Hepatic stellate cell (primary cell): ENCODE measurements around the gene ADSL.

Source experiments
- DNase-seq: peaks from one replicate; pipeline ENCODE4 v3.0.0; 2011; ENCODE audit warnings: low spot score

The ADSL gene

GRCh38 chr22:40328546-40329456, 17.5 kb upstream of the ADSL start:
- DNase-seq = no peak

GRCh38 chr22:40329466-40329865, 16.8 kb upstream of the ADSL start:
- DNase-seq = no peak

- no peak for DNase-seq
Measured at GRCh38 chr22:40330086-40330485, 16.2 kb upstream of the ADSL start.

- no peak for DNase-seq
Measured at GRCh38 chr22:40330615-40331014, 15.7 kb upstream of the ADSL start.

- DNase-seq = no peak
Measured at GRCh38 chr22:40331706-40332105, 14.6 kb upstream of the ADSL start.

- DNase-seq = no peak
Measured at GRCh38 chr22:40332319-40332781, 13.9 kb upstream of the ADSL start.

- no peak for DNase-seq
Measured at GRCh38 chr22:40334060-40334459, 12.2 kb upstream of the ADSL start.

GRCh38 chr22:40334899-40335298, 11.4 kb upstream of the ADSL start:
- no peak for DNase-seq

- no peak for DNase-seq
Measured at GRCh38 chr22:40335358-40335757, 10.9 kb upstream of the ADSL start.

- DNase-seq = no peak
Measured at GRCh38 chr22:40340044-40340443, 6.3 kb upstream of the ADSL start.

- no peak for DNase-seq
Measured at GRCh38 chr22:40341604-40342003, 4.7 kb upstream of the ADSL start.

- DNase-seq = no peak
Measured at GRCh38 chr22:40342521-40342920, 3.8 kb upstream of the ADSL start.

- DNase-seq = no peak
Measured at GRCh38 chr22:40345271-40345670, 1.0 kb upstream of the ADSL start.

GRCh38 chr22:40345815-40346184, 500 bp upstream of the ADSL start:
- peak; percentile 24 for DNase-seq

GRCh38 chr22:40347300-40347699, 1.0 kb downstream of the ADSL start:
- DNase-seq = no peak

GRCh38 chr22:40348025-40348658, 1.8 kb downstream of the ADSL start:
- DNase-seq = peak; percentile 71

- no peak for DNase-seq
Measured at GRCh38 chr22:40352763-40353162, 6.5 kb downstream of the ADSL start.

- DNase-seq = no peak
Measured at GRCh38 chr22:40361100-40361499, 14.8 kb downstream of the ADSL start.

- peak; percentile 37 for DNase-seq
Measured at GRCh38 chr22:40363059-40363458, 16.8 kb downstream of the ADSL start.

GRCh38 chr22:40364431-40364830, 18.1 kb downstream of the ADSL start:
- DNase-seq = no peak

GRCh38 chr22:40366068-40366467, 19.8 kb downstream of the ADSL start:
- DNase-seq = no peak

- no peak for DNase-seq
Measured at GRCh38 chr22:40367342-40367741, 21.0 kb downstream of the ADSL start.

GRCh38 chr22:40368016-40368415, 21.7 kb downstream of the ADSL start:
- DNase-seq = no peak
